Endothelial cell (in vitro differentiated cells): Measurements from ENCODE around the gene FDXR. TPM values are rescaled to one million over a fixed set of nuclear protein-coding genes. Genes with fewer than 3 reads are reported as not detected.
A peak's percentile ranks its signal among the peaks of the same experiment; 100 is the strongest.
"Not testable (repeated sequence)": the region's sequence is repeated elsewhere in the genome, so short reads cannot be mapped to it uniquely, and the experiment has no call there.

ENCODE experiments used
- DNase-seq: peaks from one replicate; pipeline ENCODE4 v3.0.0; 2021; ENCODE audit warnings: low spot score
- H3K27ac Mint-ChIP-seq: one replicate; pipeline ENCODE4 v1.8.0; 2021; ENCODE audit warnings: mixed read lengths, inconsistent platforms; ENCODE audit not compliant: unreplicated experiment
- H3K27me3 Mint-ChIP-seq: one replicate; pipeline ENCODE4 v1.8.0; 2021; ENCODE audit warnings: mild to moderate bottlenecking, moderate library complexity, mixed read lengths, inconsistent platforms; ENCODE audit not compliant: unreplicated experiment
- H3K36me3 Mint-ChIP-seq: one replicate; pipeline ENCODE4 v1.8.0; 2021; ENCODE audit warnings: mild to moderate bottlenecking, low read depth, mixed read lengths, inconsistent platforms; ENCODE audit not compliant: unreplicated experiment
- H3K4me1 Mint-ChIP-seq: one replicate; pipeline ENCODE4 v1.8.0; 2021; ENCODE audit warnings: mild to moderate bottlenecking, mixed read lengths, inconsistent platforms; ENCODE audit not compliant: unreplicated experiment
- H3K4me3 Mint-ChIP-seq: one replicate; pipeline ENCODE4 v1.8.0; 2021; ENCODE audit warnings: mild to moderate bottlenecking, mixed read lengths, inconsistent platforms; ENCODE audit not compliant: unreplicated experiment
- H3K9me3 Mint-ChIP-seq: one replicate; pipeline ENCODE4 v1.8.0; 2021; ENCODE audit warnings: mixed read lengths, inconsistent platforms; ENCODE audit not compliant: unreplicated experiment
- CTCF ChIP-seq: fragments of 200-600 bp; sonication (generic); IDR thresholded peaks from one replicate; pipeline ENCODE4 v1.5.0; 2021; ENCODE audit warnings: antibody characterized with exemption; ENCODE audit not compliant: unreplicated experiment
- total RNA-seq: library from RNA; stranded (reverse); fragmentation: NEBNext Ultra II Directional; extraction: Animal tissue kit (Norgen Biotek cat#: 25700); gene quantifications from one replicate; pipeline ENCODE4 v1.2.1, GENCODE V29; 2021; ENCODE audit not compliant: unreplicated experiment

The FDXR gene
- total RNA-seq, 1 donor from 2014 or later = 22.1 TPM

- Mint-ChIP-seq H3K36me3 (peaks cover 18% of the 10 kb centered on the region), H3K4me1 (peaks cover 42% of the 10 kb centered on the region), H3K27me3 (peaks cover 27% of the 10 kb centered on the region), H3K27ac (peak overlapping the region; percentile 62), H3K4me3 (peak overlapping the region; percentile 95), H3K9me3 (no peaks in the 10 kb centered on the region)
- DNase-seq = no peak
- no peak for TF ChIP-seq CTCF
Observed at GRCh38 chr17:74871356-74872076, 1.3 kb downstream of the FDXR start.

GRCh38 chr17:74870512-74870911 lies 2.3 kb downstream of the FDXR start:
- no peak for TF ChIP-seq CTCF
- Mint-ChIP-seq H3K36me3 (peaks cover 18% of the 10 kb centered on the region), H3K27ac (no peak overlapping the region), H3K27me3 (peaks cover 23% of the 10 kb centered on the region), H3K9me3 (no peaks in the 10 kb centered on the region), H3K4me1 (peaks cover 42% of the 10 kb centered on the region), H3K4me3 (peak overlapping the region; percentile 42)
- DNase-seq = no peak

GRCh38 chr17:74870028-74870427 lies 2.8 kb downstream of the FDXR start:
- Mint-ChIP-seq H3K27me3 (peaks cover 25% of the 10 kb centered on the region), H3K4me1 (peaks cover 45% of the 10 kb centered on the region), H3K36me3 (peaks cover 22% of the 10 kb centered on the region)
- H3K27ac Mint-ChIP-seq, H3K9me3 Mint-ChIP-seq, H3K4me3 Mint-ChIP-seq, DNase-seq: not testable (repeated sequence)

- peaks cover 30% of the 10 kb centered on the region for H3K27me3 Mint-ChIP-seq
- DNase-seq = no peak
- H3K4me3 Mint-ChIP-seq = peak overlapping the region; percentile 75
- peak overlapping the region; percentile 51 for H3K27ac Mint-ChIP-seq
- H3K4me1 Mint-ChIP-seq = peaks cover 48% of the 10 kb centered on the region
- H3K9me3 Mint-ChIP-seq = no peaks in the 10 kb centered on the region
- peaks cover 26% of the 10 kb centered on the region for H3K36me3 Mint-ChIP-seq
- no peak for TF ChIP-seq CTCF
Observed at GRCh38 chr17:74868908-74869255, 3.9 kb downstream of the FDXR start.

GRCh38 chr17:74868251-74868907 lies 4.4 kb downstream of the FDXR start:
- no peak for DNase-seq
- Mint-ChIP-seq H3K36me3 (peaks cover 30% of the 10 kb centered on the region), H3K4me1 (peaks cover 48% of the 10 kb centered on the region), H3K4me3 (peak overlapping the region; percentile 75), H3K27me3 (peaks cover 34% of the 10 kb centered on the region), H3K27ac (peak overlapping the region; percentile 51), H3K9me3 (no peaks in the 10 kb centered on the region)
- TF ChIP-seq CTCF = no peak
